Pancreas (tissue), 10 donors: ENCODE results near the gene MESD. TPM values are rescaled to one million over a fixed set of nuclear protein-coding genes. Genes with fewer than 3 reads are reported as not detected.
"Not testable (repeated sequence)": the region's sequence is repeated elsewhere in the genome, so short reads cannot be mapped to it uniquely, and the experiment has no call there.

Experiments used
- ATAC-seq, 4 donors: fragments of 200-7000 bp; cut with Tn5 transposase; one replicate each; pipeline versions ENCODE4 v1.8.0 to v1.9.1; 2020; ENCODE audit warnings: mild to moderate bottlenecking in 4 of 4, moderate library complexity in 4 of 4
- DNase-seq, 6 donors: peaks; one replicate each; pipeline ENCODE4 v3.0.0-alpha.2; 2020
- FAIRE-seq: peaks from 2 replicates; lab custom pipeline; 2012; peaks lifted over from hg19 to GRCh38; lab: Jason Lieb, UNC
- H3K27ac ChIP-seq, 4 donors: fragments of 200-600 bp; sonication (generic); 1 replicate in 3 of 4; 2 replicates in 1 of 4; pipeline versions ENCODE4 v1.5.0 to v1.8.0; 2020
- H3K27me3 ChIP-seq, 4 donors: fragments of 200-600 bp; one replicate each; pipeline ENCODE4 v1.8.0; 2021
- H3K36me3 ChIP-seq, 3 donors: fragments of 200-600 bp; sonication (generic) in 1 of 3; one replicate each; pipeline versions ENCODE4 v1.5.0 to v1.8.0; 2020 to 2021
- H3K4me1 ChIP-seq, 3 donors: fragments of 200-600 bp; one replicate each; pipeline ENCODE4 v1.8.0; 2021
- H3K4me3 ChIP-seq, 4 donors: fragments of 200-600 bp; sonication (generic) in 2 of 4; one replicate each; pipeline versions ENCODE4 v1.5.0 to v1.8.0; 2020 to 2021
- H3K9me3 ChIP-seq, 4 donors: fragments of 200-600 bp; one replicate each; pipeline ENCODE4 v1.8.0; 2021
- WGBS, 2 donors: extraction: QIAGEN DNeasy Blood & Tissue Kit; methylation state at CpG; one replicate each; pipeline ENCODE4 v1.1.7; 2013; 5-methylcytosine and 5-hydroxymethylcytosine counted together
- intact Hi-C, 3 donors: fragments of 100-400 bp; cut with DNase I; formaldehyde crosslinking; loops; one replicate each; pipeline versions ENCODE4 v1.11.1 to v1.14.2; 2022
- polyA plus RNA-seq, 2 donors: library from polyadenylated mRNA; stranded (reverse); fragments of 200-250 nt; gene quantifications; one replicate each; pipeline ENCODE4 v1.2.3, GENCODE V29; 2013
- total RNA-seq, 6 donors: library from RNA; stranded (reverse); fragmentation: NEBNext Ultra II Directional in 4 of 6; extraction: Animal tissue kit (Norgen Biotek cat#: 25700) in 4 of 6; gene quantifications; one replicate each; pipeline versions ENCODE4 v1.2.1 to v1.2.4, GENCODE V29; 2021 to 2023
- TF ChIP-seq, protein P1 (sequence below), 4 donors: fragments of 200-600 bp; sonication (generic) in 3 of 4; IDR thresholded peaks; one replicate each; pipeline versions ENCODE4 v1.5.0 to v1.8.0; 2021; ENCODE audit warnings: antibody characterized with exemption in 4 of 4
- donor health status: healthy with polysubstance abuse.
- donor health status: DM: no; HTN: no; CAD: no; lungs with moderate emphysema.
- donor health status: DM: no; HTN: no; CAD: no.
- donor health status: control.
- donor health status: control.
- donor health status: Bipolar disorder and iron deficiency.
- donor health status: DM: yes; HTN: yes; CAD: no.
- donor health status: DM: no; HTN: no; CAD: no.
- donor health status: DM: no; HTN: no; CAD: no.
- donor health status: DM: yes; HTN: yes; CAD: no.

The MESD gene
- total and polyA plus RNA-seq, 8 donors = 10.5 to 18.5 (median 13.1) TPM

- H3K4me1 ChIP-seq = no peaks in the 10 kb centered on the region
- FAIRE-seq (no peak), ATAC-seq (no peak), DNase-seq (no peak)
- intact Hi-C loops = no loop called here
- H3K27ac ChIP-seq = no peak overlapping the region
- TF ChIP-seq, protein P1, sequence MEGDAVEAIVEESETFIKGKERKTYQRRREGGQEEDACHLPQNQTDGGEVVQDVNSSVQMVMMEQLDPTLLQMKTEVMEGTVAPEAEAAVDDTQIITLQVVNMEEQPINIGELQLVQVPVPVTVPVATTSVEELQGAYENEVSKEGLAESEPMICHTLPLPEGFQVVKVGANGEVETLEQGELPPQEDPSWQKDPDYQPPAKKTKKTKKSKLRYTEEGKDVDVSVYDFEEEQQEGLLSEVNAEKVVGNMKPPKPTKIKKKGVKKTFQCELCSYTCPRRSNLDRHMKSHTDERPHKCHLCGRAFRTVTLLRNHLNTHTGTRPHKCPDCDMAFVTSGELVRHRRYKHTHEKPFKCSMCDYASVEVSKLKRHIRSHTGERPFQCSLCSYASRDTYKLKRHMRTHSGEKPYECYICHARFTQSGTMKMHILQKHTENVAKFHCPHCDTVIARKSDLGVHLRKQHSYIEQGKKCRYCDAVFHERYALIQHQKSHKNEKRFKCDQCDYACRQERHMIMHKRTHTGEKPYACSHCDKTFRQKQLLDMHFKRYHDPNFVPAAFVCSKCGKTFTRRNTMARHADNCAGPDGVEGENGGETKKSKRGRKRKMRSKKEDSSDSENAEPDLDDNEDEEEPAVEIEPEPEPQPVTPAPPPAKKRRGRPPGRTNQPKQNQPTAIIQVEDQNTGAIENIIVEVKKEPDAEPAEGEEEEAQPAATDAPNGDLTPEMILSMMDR (IDR thresholded peaks at IDR 0.05) = no peak
- no peak overlapping the region for H3K4me3 ChIP-seq
- WGBS, 2 donors = 96 to 97% methylated on average over 4 of the region's 4 CpGs
- no peaks in the 10 kb centered on the region for H3K27me3 ChIP-seq
- H3K9me3 ChIP-seq = no peaks in the 10 kb centered on the region
- H3K36me3 ChIP-seq = no peaks in the 10 kb centered on the region
These were observed 21.6 kb downstream of the MESD start for GRCh38 chr15:80967991-80968510.

- H3K27me3 ChIP-seq = no peaks in the 10 kb centered on the region
- no peak overlapping the region for H3K27ac ChIP-seq
- DNase-seq (no peak), ATAC-seq (peak in 1 of 4 donors; percentile 32), FAIRE-seq (no peak)
- 74 to 75% methylated on average over 3 of the region's 3 CpGs for WGBS, 2 donors
- intact Hi-C loops = no loop called here
- no peaks in the 10 kb centered on the region for H3K36me3 ChIP-seq
- TF ChIP-seq, protein P1 (IDR thresholded peaks at IDR 0.05) = no peak
- no peaks in the 10 kb centered on the region for H3K9me3 ChIP-seq
- H3K4me1 ChIP-seq = no peaks in the 10 kb centered on the region
- H3K4me3 ChIP-seq = no peak overlapping the region
These were observed 22.2 kb downstream of the MESD start for GRCh38 chr15:80967451-80967850.

DNA sequence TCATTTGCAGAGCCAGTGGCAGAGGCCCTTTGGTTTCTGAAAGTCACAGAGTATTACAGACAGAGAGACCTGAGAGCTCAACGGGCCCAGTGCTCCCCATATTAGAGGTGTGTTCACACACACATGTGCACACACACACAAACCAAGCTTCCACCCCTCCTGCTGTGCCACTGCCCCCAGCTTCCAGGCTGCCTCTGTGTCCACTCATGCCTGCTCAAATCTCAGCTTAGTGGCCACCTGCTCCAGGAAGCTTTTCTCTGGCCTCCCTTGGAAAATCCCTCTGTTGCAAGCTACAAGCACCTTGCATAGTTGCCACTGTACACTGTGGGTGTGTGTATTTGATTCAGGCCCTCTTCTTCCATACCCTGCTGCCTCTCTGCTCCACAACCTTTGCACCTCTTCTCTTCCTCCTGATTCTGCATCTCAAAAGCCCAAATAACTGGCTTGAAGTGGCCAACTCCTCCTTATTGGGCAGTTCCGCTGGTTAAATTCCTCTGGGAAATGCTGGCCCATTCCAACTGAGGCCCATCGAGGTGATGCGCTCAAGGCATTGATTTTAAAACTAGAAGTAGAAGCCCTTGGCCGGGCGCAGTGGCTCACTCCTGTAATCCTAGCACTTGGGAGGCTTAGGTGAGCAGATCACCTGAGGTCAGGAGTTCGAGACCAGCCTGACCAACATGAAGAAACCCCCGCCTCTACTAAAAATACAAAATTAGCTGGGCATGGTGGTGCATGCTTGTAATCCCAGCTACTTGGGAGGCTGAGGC is 23.0 kb downstream of the MESD start:
- no peak overlapping the region for H3K27ac ChIP-seq
- TF ChIP-seq, protein P1 (IDR thresholded peaks at IDR 0.05) = no peak
- FAIRE-seq (no peak), DNase-seq (no peak), ATAC-seq (no peak)
- H3K4me3 ChIP-seq = no peak overlapping the region
- 90 to 91% methylated on average over 8 of the region's 8 CpGs for WGBS, 2 donors
- intact Hi-C loops = no loop called here
- no peaks in the 10 kb centered on the region for H3K4me1 ChIP-seq
- H3K36me3 ChIP-seq = no peaks in the 10 kb centered on the region
- H3K9me3 ChIP-seq = no peaks in the 10 kb centered on the region
- H3K27me3 ChIP-seq = no peaks in the 10 kb centered on the region

GRCh38 chr15:80965454-80965853 is 24.2 kb downstream of the MESD start:
- FAIRE-seq, H3K4me3 ChIP-seq, H3K9me3 ChIP-seq, H3K27me3 ChIP-seq, H3K36me3 ChIP-seq, intact Hi-C loops, H3K27ac ChIP-seq, DNase-seq, H3K4me1 ChIP-seq, ATAC-seq: not testable (repeated sequence)

- WGBS, 2 donors = 97% methylated on average over 9 of the region's 9 CpGs
- Histone ChIP-seq H3K4me3 (no peak overlapping the region), H3K9me3 (no peaks in the 10 kb centered on the region), H3K27ac (no peak overlapping the region), H3K36me3 (no peaks in the 10 kb centered on the region), H3K27me3 (no peaks in the 10 kb centered on the region), H3K4me1 (no peaks in the 10 kb centered on the region)
- DNase-seq (peak in 1 of 6 donors; percentile 16), FAIRE-seq (no peak), ATAC-seq (no peak)
- intact Hi-C loops = no loop called here
- TF ChIP-seq, protein P1 (IDR thresholded peaks at IDR 0.05) = no peak
These were observed 30.7 kb downstream of the MESD start for GRCh38 chr15:80958818-80959495.
